Pancreas (tissue), 10 donors: ENCODE results near the gene LIMS2. TPM values are rescaled to one million over a fixed set of nuclear protein-coding genes. Genes with fewer than 3 reads are reported as not detected.
A peak's percentile ranks its signal among the peaks of the same experiment; 100 is the strongest.

Source experiments
- ATAC-seq, 4 donors: fragments of 200-7000 bp; cut with Tn5 transposase; one replicate each; pipeline versions ENCODE4 v1.8.0 to v1.9.1; 2020; ENCODE audit warnings: mild to moderate bottlenecking in 4 of 4, moderate library complexity in 4 of 4
- DNase-seq, 6 donors: peaks; one replicate each; pipeline ENCODE4 v3.0.0-alpha.2; 2020
- FAIRE-seq: peaks from 2 replicates; lab custom pipeline; 2012; peaks lifted over from hg19 to GRCh38; lab: Jason Lieb, UNC
- H3K27ac ChIP-seq, 4 donors: fragments of 200-600 bp; sonication (generic); 1 replicate in 3 of 4; 2 replicates in 1 of 4; pipeline versions ENCODE4 v1.5.0 to v1.8.0; 2020
- H3K27me3 ChIP-seq, 4 donors: fragments of 200-600 bp; one replicate each; pipeline ENCODE4 v1.8.0; 2021
- H3K36me3 ChIP-seq, 3 donors: fragments of 200-600 bp; sonication (generic) in 1 of 3; one replicate each; pipeline versions ENCODE4 v1.5.0 to v1.8.0; 2020 to 2021
- H3K4me1 ChIP-seq, 3 donors: fragments of 200-600 bp; one replicate each; pipeline ENCODE4 v1.8.0; 2021
- H3K4me3 ChIP-seq, 4 donors: fragments of 200-600 bp; sonication (generic) in 2 of 4; one replicate each; pipeline versions ENCODE4 v1.5.0 to v1.8.0; 2020 to 2021
- H3K9me3 ChIP-seq, 4 donors: fragments of 200-600 bp; one replicate each; pipeline ENCODE4 v1.8.0; 2021
- WGBS, 2 donors: extraction: QIAGEN DNeasy Blood & Tissue Kit; methylation state at CpG; one replicate each; pipeline ENCODE4 v1.1.7; 2013; 5-methylcytosine and 5-hydroxymethylcytosine counted together
- intact Hi-C, 3 donors: fragments of 100-400 bp; cut with DNase I; formaldehyde crosslinking; loops; one replicate each; pipeline versions ENCODE4 v1.11.1 to v1.14.2; 2022
- polyA plus RNA-seq, 2 donors: library from polyadenylated mRNA; stranded (reverse); fragments of 200-250 nt; gene quantifications; one replicate each; pipeline ENCODE4 v1.2.3, GENCODE V29; 2013
- total RNA-seq, 6 donors: library from RNA; stranded (reverse); fragmentation: NEBNext Ultra II Directional in 4 of 6; extraction: Animal tissue kit (Norgen Biotek cat#: 25700) in 4 of 6; gene quantifications; one replicate each; pipeline versions ENCODE4 v1.2.1 to v1.2.4, GENCODE V29; 2021 to 2023
- TF ChIP-seq, protein P1 (sequence below), 4 donors: fragments of 200-600 bp; sonication (generic) in 3 of 4; IDR thresholded peaks; one replicate each; pipeline versions ENCODE4 v1.5.0 to v1.8.0; 2021; ENCODE audit warnings: antibody characterized with exemption in 4 of 4
- donor health status: healthy with polysubstance abuse.
- donor health status: DM: no; HTN: no; CAD: no; lungs with moderate emphysema.
- donor health status: DM: no; HTN: no; CAD: no.
- donor health status: control.
- donor health status: control.
- donor health status: Bipolar disorder and iron deficiency.
- donor health status: DM: yes; HTN: yes; CAD: no.
- donor health status: DM: no; HTN: no; CAD: no.
- donor health status: DM: no; HTN: no; CAD: no.
- donor health status: DM: yes; HTN: yes; CAD: no.

The LIMS2 gene
- total and polyA plus RNA-seq, 8 donors: 2.2 to 139 (median 5.2) TPM

GRCh38 chr2:127705391-127706065 is 30.2 kb upstream of the LIMS2 start:
- peaks cover 0 to 34% (median 6%) of the 10 kb centered on the region in 3 donors for H3K36me3 ChIP-seq
- FAIRE-seq: no peak
- peaks cover 3 to 16% (median 8%) of the 10 kb centered on the region in 3 donors for H3K4me1 ChIP-seq
- no peak for ATAC-seq
- WGBS, 2 donors: 85 to 87% methylated on average over 5 of the region's 5 CpGs
- H3K9me3 ChIP-seq: no peaks in the 10 kb centered on the region
- no peak overlapping the region for H3K4me3 ChIP-seq
- DNase-seq: no peak
- no peaks in the 10 kb centered on the region for H3K27me3 ChIP-seq
- intact Hi-C loops: no loop called here
- TF ChIP-seq, protein P1, sequence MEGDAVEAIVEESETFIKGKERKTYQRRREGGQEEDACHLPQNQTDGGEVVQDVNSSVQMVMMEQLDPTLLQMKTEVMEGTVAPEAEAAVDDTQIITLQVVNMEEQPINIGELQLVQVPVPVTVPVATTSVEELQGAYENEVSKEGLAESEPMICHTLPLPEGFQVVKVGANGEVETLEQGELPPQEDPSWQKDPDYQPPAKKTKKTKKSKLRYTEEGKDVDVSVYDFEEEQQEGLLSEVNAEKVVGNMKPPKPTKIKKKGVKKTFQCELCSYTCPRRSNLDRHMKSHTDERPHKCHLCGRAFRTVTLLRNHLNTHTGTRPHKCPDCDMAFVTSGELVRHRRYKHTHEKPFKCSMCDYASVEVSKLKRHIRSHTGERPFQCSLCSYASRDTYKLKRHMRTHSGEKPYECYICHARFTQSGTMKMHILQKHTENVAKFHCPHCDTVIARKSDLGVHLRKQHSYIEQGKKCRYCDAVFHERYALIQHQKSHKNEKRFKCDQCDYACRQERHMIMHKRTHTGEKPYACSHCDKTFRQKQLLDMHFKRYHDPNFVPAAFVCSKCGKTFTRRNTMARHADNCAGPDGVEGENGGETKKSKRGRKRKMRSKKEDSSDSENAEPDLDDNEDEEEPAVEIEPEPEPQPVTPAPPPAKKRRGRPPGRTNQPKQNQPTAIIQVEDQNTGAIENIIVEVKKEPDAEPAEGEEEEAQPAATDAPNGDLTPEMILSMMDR (IDR thresholded peaks at IDR 0.05): no peak
- no peak overlapping the region for H3K27ac ChIP-seq

DNA sequence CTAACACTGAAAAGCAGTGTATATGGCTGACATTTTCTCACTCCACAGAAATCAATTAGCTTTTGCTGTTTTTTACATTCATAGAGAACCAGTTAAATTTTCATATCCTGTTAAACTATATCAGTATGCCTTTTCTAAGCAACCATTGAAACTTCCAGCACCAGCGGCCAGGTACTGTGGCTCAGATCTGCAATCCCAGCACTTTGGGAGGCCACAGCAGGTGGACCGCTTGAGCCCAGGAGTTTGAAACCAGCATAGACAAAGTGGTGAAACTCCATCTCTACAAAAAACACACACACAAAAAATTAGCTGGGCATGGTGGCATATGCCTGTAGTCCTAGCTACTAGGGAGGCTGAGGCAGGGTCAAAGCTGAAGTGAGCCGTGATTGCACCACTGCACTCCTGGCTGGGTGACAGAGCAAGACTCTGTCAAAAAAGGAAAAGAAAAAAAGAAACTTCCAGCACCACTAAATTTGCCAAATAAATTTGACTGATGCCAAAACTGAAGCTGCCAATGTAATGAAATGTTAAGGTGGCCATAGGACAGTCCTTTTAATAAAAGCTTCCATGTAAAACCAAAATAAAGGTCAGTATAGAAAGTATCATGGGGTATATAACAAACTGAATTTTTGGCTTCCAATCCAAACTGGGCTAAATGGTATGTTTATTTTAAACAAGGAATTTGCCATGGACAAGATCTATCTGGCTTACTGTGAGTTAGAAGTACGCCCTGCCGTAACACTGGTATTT is 29.5 kb upstream of the LIMS2 start:
- Histone ChIP-seq H3K27me3 (no peaks in the 10 kb centered on the region), H3K4me1 (peaks cover 3 to 19% (median 8%) of the 10 kb centered on the region in 3 donors), H3K36me3 (peaks cover 0 to 33% (median 6%) of the 10 kb centered on the region in 3 donors), H3K27ac (no peak overlapping the region), H3K9me3 (no peaks in the 10 kb centered on the region), H3K4me3 (no peak overlapping the region)
- FAIRE-seq: no peak
- intact Hi-C loops: no loop called here
- no peak for ATAC-seq
- TF ChIP-seq, protein P1 (IDR thresholded peaks at IDR 0.05): no peak
- DNase-seq: no peak
- WGBS, 2 donors: 72 to 77% methylated on average over 5 of the region's 5 CpGs

- DNase-seq: no peak
- Histone ChIP-seq H3K36me3 (peaks cover 0 to 18% (median under 1%) of the 10 kb centered on the region in 3 donors), H3K27ac (no peak overlapping the region), H3K27me3 (no peaks in the 10 kb centered on the region), H3K4me1 (peaks cover 3 to 19% (median 8%) of the 10 kb centered on the region in 3 donors), H3K4me3 (no peak overlapping the region), H3K9me3 (no peaks in the 10 kb centered on the region)
- ATAC-seq: no peak
- intact Hi-C loops: no loop called here
- no peak for FAIRE-seq
- TF ChIP-seq, protein P1 (IDR thresholded peaks at IDR 0.05): no peak
- 95% methylated on average over 5 of the region's 5 CpGs for WGBS, 2 donors
Measured at GRCh38 chr2:127703282-127703681, 28.0 kb upstream of the LIMS2 start.

GRCh38 chr2:127702395-127703009 is 27.2 kb upstream of the LIMS2 start:
- Histone ChIP-seq H3K27ac (peak overlapping the region; percentile 91 to 99 (median 94)), H3K4me3 (peak overlapping the region; percentile 37 to 78 (median 72)), H3K4me1 (peaks cover 3 to 19% (median 8%) of the 10 kb centered on the region in 3 donors), H3K27me3 (no peaks in the 10 kb centered on the region), H3K9me3 (no peaks in the 10 kb centered on the region), H3K36me3 (peaks cover 0 to 12% (median 0%) of the 10 kb centered on the region in 3 donors)
- ATAC-seq (no peak), DNase-seq (no peak), FAIRE-seq (no peak)
- intact Hi-C loops: no loop called here
- WGBS, 2 donors: 70% methylated on average over 19 of the region's 19 CpGs
- TF ChIP-seq, protein P1 (IDR thresholded peaks at IDR 0.05): no peak
